Mesenchymal stem cell (in vitro differentiated cells and primary cell): ENCODE measurements around the gene RAB6B.

Source experiments
- DNase-seq: peaks from one replicate; pipeline ENCODE4 v3.0.0-alpha.2; 2013
- H2AFZ ChIP-seq: one replicate; pipeline ENCODE4 v1.6.1; 2013; ENCODE audit warnings: low read depth, mild to moderate bottlenecking, control low read depth, inconsistent platforms, low read length, moderate library complexity
- H2AK5ac ChIP-seq: 2 replicates; pipeline ENCODE4 v1.6.1; 2013; ENCODE audit warnings: low read length, moderate library complexity, mild to moderate bottlenecking, inconsistent platforms; ENCODE audit not compliant: severe bottlenecking
- H2BK120ac ChIP-seq: one replicate; pipeline ENCODE4 v1.6.1; 2013; ENCODE audit warnings: low read depth, mild to moderate bottlenecking, inconsistent platforms, low read length, moderate library complexity
- H2BK12ac ChIP-seq, 2 experiments: one replicate each; pipeline ENCODE4 v1.6.1; 2013; ENCODE audit warnings: inconsistent platforms in 2 of 2, low read length in 2 of 2, mild to moderate bottlenecking in 2 of 2, moderate library complexity in 2 of 2, control low read depth in 1 of 2
- H2BK15ac ChIP-seq: one replicate; pipeline ENCODE4 v1.6.1; 2013; ENCODE audit warnings: mild to moderate bottlenecking, low read depth, inconsistent platforms; ENCODE audit not compliant: poor library complexity, severe bottlenecking
- H2BK5ac ChIP-seq: 2 replicates; pipeline ENCODE4 v1.6.1; 2013; ENCODE audit warnings: low read depth, mild to moderate bottlenecking, low read length, control low read depth, inconsistent platforms; ENCODE audit not compliant: poor library complexity, severe bottlenecking
- H3K14ac ChIP-seq, 2 experiments: one replicate each; pipeline ENCODE4 v1.6.1; 2013; ENCODE audit warnings: inconsistent platforms in 2 of 2, low read length in 2 of 2, control low read depth in 1 of 2, mild to moderate bottlenecking in 1 of 2, moderate library complexity in 1 of 2
- H3K18ac ChIP-seq, 2 experiments: one replicate each; pipeline ENCODE4 v1.6.1; 2013; ENCODE audit warnings: inconsistent platforms in 2 of 2, low read length in 2 of 2, control low read depth in 1 of 2, low read depth in 1 of 2, mild to moderate bottlenecking in 1 of 2
- H3K23ac ChIP-seq, 2 experiments: one replicate each; pipeline ENCODE4 v1.6.1; 2013; ENCODE audit warnings: inconsistent platforms in 2 of 2, low read length in 2 of 2, mild to moderate bottlenecking in 2 of 2, moderate library complexity in 2 of 2, control low read depth in 1 of 2
- H3K27ac ChIP-seq: 2 replicates; pipeline ENCODE4 v1.5.1; 2013; ENCODE audit warnings: mild to moderate bottlenecking, moderate library complexity, low read length, control low read depth, inconsistent platforms; ENCODE audit not compliant: poor library complexity, severe bottlenecking
- H3K27me3 ChIP-seq, 2 experiments: 2 replicates each; pipeline versions ENCODE4 v1.6.1 to v1.7.0; 2013; ENCODE audit warnings: low read length in 2 of 2, mild to moderate bottlenecking in 2 of 2, moderate library complexity in 2 of 2, control low read depth in 1 of 2, inconsistent platforms in 1 of 2; ENCODE audit not compliant: control insufficient read depth in 1 of 2, insufficient read depth in 1 of 2
- H3K36me3 ChIP-seq, 2 experiments: 2 replicates each; pipeline versions ENCODE4 v1.6.1 to v1.7.0; 2013; ENCODE audit warnings: low read length in 2 of 2, control low read depth in 1 of 2, inconsistent platforms in 1 of 2, low read depth in 1 of 2, mild to moderate bottlenecking in 1 of 2; ENCODE audit not compliant: insufficient read depth in 2 of 2, control insufficient read depth in 1 of 2
- H3K4ac ChIP-seq, 2 experiments: one replicate each; pipeline ENCODE4 v1.6.1; 2013; ENCODE audit warnings: inconsistent platforms in 2 of 2, low read length in 2 of 2, mild to moderate bottlenecking in 2 of 2, moderate library complexity in 2 of 2, control low read depth in 1 of 2, low read depth in 1 of 2
- H3K4me1 ChIP-seq: 2 replicates; pipeline ENCODE4 v1.6.1; 2013; ENCODE audit warnings: low read depth, low read length, control low read depth; ENCODE audit not compliant: control insufficient read depth, insufficient read depth
- H3K4me2 ChIP-seq: 2 replicates; pipeline ENCODE4 v1.6.1; 2013; ENCODE audit warnings: low read length, mild to moderate bottlenecking, inconsistent platforms; ENCODE audit not compliant: poor library complexity, severe bottlenecking
- H3K4me3 ChIP-seq, 2 experiments: 2 replicates each; pipeline versions ENCODE4 v1.5.1 to v1.7.0; 2013; ENCODE audit warnings: low read length in 2 of 2, mild to moderate bottlenecking in 2 of 2, control low read depth in 1 of 2, low read depth in 1 of 2; ENCODE audit not compliant: insufficient read depth in 1 of 2
- H3K79me1 ChIP-seq: replicated peaks from 2 replicates; pipeline ENCODE4 v1.6.1; 2013; ENCODE audit warnings: mild to moderate bottlenecking, control low read depth, low read length, inconsistent platforms; ENCODE audit not compliant: poor library complexity, severe bottlenecking
- H3K9ac ChIP-seq: 2 replicates; pipeline ENCODE4 v1.7.0; 2013; ENCODE audit warnings: mild to moderate bottlenecking, low read length, moderate library complexity
- H3K9me3 ChIP-seq: 2 replicates; pipeline ENCODE4 v1.7.0; 2013; ENCODE audit warnings: mild to moderate bottlenecking, low read length; ENCODE audit not compliant: control insufficient read depth
- H4K8ac ChIP-seq: one replicate; pipeline ENCODE4 v1.6.1; 2013; ENCODE audit warnings: inconsistent platforms, mild to moderate bottlenecking, low read length, moderate library complexity
- H4K91ac ChIP-seq: one replicate; pipeline ENCODE4 v1.6.1; 2013; ENCODE audit warnings: mild to moderate bottlenecking, low read length, inconsistent platforms
- WGBS: methylation state at CpG from one replicate; pipeline ENCODE4 v1.1.7; 2013; ENCODE audit warnings: mixed read lengths; 5-methylcytosine and 5-hydroxymethylcytosine counted together

RAB6B gene

DNA sequence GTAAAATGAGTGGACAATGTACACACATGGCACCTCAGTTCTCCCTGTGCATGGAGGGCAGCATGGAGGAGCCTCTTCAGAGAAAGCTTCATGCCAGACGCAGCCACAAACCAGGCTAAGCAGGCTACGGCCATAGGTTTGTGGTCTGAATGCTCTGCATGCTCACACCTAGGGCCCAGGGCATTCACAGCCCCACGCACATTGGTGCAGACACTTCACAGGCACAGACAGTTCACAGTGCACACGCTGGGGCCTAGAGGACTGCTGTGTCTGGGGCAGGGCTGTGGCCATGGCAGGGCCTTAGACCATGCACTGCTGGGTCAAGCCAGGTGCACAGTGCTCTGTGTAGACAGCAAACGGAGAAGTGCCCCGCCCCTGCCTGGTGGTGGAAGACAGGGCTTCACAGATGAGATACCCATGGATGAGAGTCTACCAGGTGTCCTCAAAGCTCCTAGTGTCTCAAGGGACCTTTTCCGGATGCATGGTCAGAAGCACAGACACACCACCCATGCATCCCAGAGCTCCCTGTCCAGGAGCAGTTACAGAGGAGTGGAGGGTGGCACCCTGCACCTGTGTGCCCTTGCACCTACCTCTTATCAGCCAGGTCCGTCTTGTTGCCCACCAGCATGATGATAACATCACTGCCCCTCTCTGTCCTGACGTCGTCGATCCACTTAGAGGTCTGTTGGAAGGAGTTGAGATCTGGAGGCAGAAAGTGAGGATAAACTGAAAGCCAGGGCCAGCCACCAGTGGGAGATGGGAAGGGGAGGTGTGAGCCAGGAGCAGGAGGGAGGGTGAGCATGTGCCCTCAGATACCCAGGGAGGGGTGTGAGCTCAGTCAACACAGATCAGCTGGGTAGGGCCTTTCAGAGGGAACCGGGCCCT is 56.5 kb downstream of the RAB6B start:
- Histone ChIP-seq H3K4ac (no peak overlapping the region), H2BK12ac (no peak overlapping the region), H3K9me3 (no peaks in the 10 kb centered on the region), H3K79me1 (no peaks in the 10 kb centered on the region), H4K8ac (no peak overlapping the region), H2AFZ (no peak overlapping the region), H2BK15ac (no peak overlapping the region), H2BK120ac (no peak overlapping the region), H4K91ac (no peak overlapping the region), H3K4me3 (no peak overlapping the region), H3K4me2 (no peak overlapping the region), H3K14ac (no peak overlapping the region), H3K27ac (no peak overlapping the region), H3K18ac (no peak overlapping the region), H3K23ac (no peak overlapping the region), H3K4me1 (peaks cover 3% of the 10 kb centered on the region), H3K9ac (no peak overlapping the region), H2AK5ac (no peak overlapping the region), H3K36me3 (peaks cover 0 to 25% of the 10 kb centered on the region in 2 experiments), H2BK5ac (no peak overlapping the region), H3K27me3 (peaks cover 7 to 13% of the 10 kb centered on the region in 2 experiments)
- 89% methylated on average over 11 of the region's 12 CpGs for WGBS
- DNase-seq: no peak

DNA sequence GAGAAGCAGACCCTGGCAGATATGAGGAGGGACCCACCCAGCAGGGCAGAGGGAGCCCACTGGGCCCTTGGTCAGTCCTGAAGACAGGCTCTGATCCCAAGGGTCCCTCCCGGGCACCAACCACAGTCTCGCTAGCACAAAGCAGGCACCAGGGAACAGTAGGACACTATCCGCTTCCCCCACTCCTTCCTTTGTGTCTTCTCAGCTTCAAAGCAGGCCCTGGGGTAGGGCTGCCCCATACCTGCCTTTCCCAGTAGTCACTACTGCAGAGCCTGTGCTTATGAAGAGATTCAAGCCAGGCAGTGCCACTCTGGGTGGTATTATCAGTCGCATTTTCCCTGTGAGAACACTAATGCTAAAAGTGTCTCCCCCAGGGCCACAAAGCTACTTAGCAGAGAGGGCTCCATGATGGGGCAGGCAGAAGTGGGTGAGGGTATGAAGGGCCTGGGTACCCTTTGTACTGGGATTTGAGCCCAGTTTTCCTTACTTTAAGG is 57.3 kb downstream of the RAB6B start:
- no peak overlapping the region for H2BK120ac ChIP-seq
- no peak overlapping the region for H2BK15ac ChIP-seq
- no peak overlapping the region for H3K27ac ChIP-seq
- H3K9ac ChIP-seq: no peak overlapping the region
- no peak for DNase-seq
- no peak overlapping the region for H2BK12ac ChIP-seq
- H4K8ac ChIP-seq: no peak overlapping the region
- no peaks in the 10 kb centered on the region for H3K9me3 ChIP-seq
- H3K14ac ChIP-seq: no peak overlapping the region
- no peak overlapping the region for H3K23ac ChIP-seq
- H3K4me1 ChIP-seq: peaks cover under 1% of the 10 kb centered on the region
- WGBS: 96% methylated on average over 4 of the region's 4 CpGs
- peaks cover 11 to 13% of the 10 kb centered on the region in 2 experiments for H3K27me3 ChIP-seq
- H3K4me2 ChIP-seq: no peak overlapping the region
- no peak overlapping the region for H3K4me3 ChIP-seq
- no peak overlapping the region for H4K91ac ChIP-seq
- no peaks in the 10 kb centered on the region for H3K79me1 ChIP-seq
- H2AFZ ChIP-seq: no peak overlapping the region
- H2AK5ac ChIP-seq: no peak overlapping the region
- H3K18ac ChIP-seq: no peak overlapping the region
- peaks cover 0 to 31% of the 10 kb centered on the region in 2 experiments for H3K36me3 ChIP-seq
- no peak overlapping the region for H2BK5ac ChIP-seq
- no peak overlapping the region for H3K4ac ChIP-seq

DNA sequence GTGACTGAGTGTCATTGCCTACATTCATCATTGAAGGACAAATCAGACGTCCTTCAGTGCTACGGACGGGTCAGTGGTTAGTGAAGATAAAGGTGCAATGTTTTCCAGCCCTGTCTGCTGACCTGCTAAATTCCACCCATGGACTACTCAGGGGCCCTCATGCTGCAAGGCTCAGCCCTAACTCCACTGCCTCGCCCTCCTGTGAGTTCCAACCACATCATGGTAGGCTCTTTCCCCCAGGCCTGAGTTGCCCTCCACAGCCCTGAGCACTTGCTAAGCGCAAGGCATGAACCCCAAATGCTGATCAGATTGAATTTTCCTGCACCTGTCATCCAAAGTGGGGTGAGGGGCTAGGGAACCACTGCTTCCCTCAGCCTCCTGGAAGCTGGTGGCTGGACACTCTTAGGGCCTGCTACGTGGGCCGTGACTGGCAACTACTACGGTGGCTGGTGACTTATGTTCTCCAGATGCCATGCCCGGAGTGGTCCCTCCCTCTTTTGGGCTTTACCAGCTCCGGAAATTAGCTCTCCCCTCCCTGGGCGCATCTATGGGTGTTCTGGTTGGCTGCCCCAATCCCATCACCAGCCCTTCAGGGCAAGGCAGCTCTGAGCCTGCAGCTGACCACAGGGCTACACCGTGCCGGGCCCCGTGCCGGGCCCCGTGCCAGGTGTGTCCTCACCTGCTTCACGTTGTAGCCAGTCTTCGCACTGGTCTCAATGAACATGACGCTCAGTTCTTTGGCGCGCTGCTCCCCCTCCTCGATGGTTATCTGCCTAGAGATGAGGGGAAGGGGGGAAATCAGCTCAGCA is 58.0 kb downstream of the RAB6B start:
- no peak overlapping the region for H2AK5ac ChIP-seq
- 87% methylated on average over 21 of the region's 22 CpGs for WGBS
- H3K4ac ChIP-seq: no peak overlapping the region
- peaks cover 11 to 13% of the 10 kb centered on the region in 2 experiments for H3K27me3 ChIP-seq
- peak overlapping the region in 1 of 2 experiments; percentile 61 for H3K14ac ChIP-seq
- no peak overlapping the region for H3K27ac ChIP-seq
- H3K9me3 ChIP-seq: no peaks in the 10 kb centered on the region
- H4K91ac ChIP-seq: no peak overlapping the region
- H3K79me1 ChIP-seq: no peaks in the 10 kb centered on the region
- no peak overlapping the region for H3K4me2 ChIP-seq
- H3K4me1 ChIP-seq: peaks cover 2% of the 10 kb centered on the region
- H2AFZ ChIP-seq: no peak overlapping the region
- H2BK120ac ChIP-seq: no peak overlapping the region
- peak overlapping the region; percentile 20 for H2BK15ac ChIP-seq
- no peak overlapping the region for H2BK5ac ChIP-seq
- peaks cover 0 to 31% of the 10 kb centered on the region in 2 experiments for H3K36me3 ChIP-seq
- H3K23ac ChIP-seq: no peak overlapping the region
- H3K4me3 ChIP-seq: no peak overlapping the region
- no peak overlapping the region for H3K18ac ChIP-seq
- H3K9ac ChIP-seq: no peak overlapping the region
- H2BK12ac ChIP-seq: no peak overlapping the region
- no peak overlapping the region for H4K8ac ChIP-seq
- DNase-seq: no peak
